Spleen (tissue), 7 donors: ENCODE measurements around the gene NCAN.

Experiments
- CTCF ChIP-seq, 11 experiments: fragments of 200-600 bp in 7 of 11; fragments of 450-650 bp in 4 of 11; sonication (generic) in 4 of 11; IDR thresholded peaks in 8 of 11; conservative IDR thresholded peaks in 3 of 11; 1 replicate in 7 of 11; 2 replicates in 4 of 11; pipeline versions ENCODE4 v1.4.0 to v1.8.0; 2016 to 2021; ENCODE audit warnings: antibody characterized with exemption in 11 of 11, inconsistent platforms in 4 of 11, mild to moderate bottlenecking in 1 of 11
- POLR2AphosphoS5 ChIP-seq, 3 donors: sonication (generic); formaldehyde crosslinking; IDR thresholded peaks; one replicate each; pipeline ENCODE4 v1.5.1; 2017; ENCODE audit warnings: antibody characterized with exemption in 3 of 3
- donor health status: DM: no; HTN: no; CAD: no; lungs with moderate emphysema.
- donor health status: DM: no; HTN: no; CAD: no.
- donor health status: DM: no; HTN: no; CAD: no.

GRCh38 chr19:19206938-19207337 lies 4.8 kb upstream of the NCAN start:
- TF ChIP-seq POLR2AphosphoS5 (IDR thresholded peaks at IDR 0.05) (no peak), CTCF (IDR thresholded peaks at IDR 0.05 in 8 of 11, conservative IDR thresholded peaks at IDR 0.05 in 3 of 11) (no peak)
